Vagina (tissue), 2 donors: ENCODE results near the gene PPFIBP2. TPM values are rescaled to one million over a fixed set of nuclear protein-coding genes. Genes with fewer than 3 reads are reported as not detected.
"Not testable (repeated sequence)": the region's sequence is repeated elsewhere in the genome, so short reads cannot be mapped to it uniquely, and the experiment has no call there.

Experiments
- DNase-seq, 2 donors: peaks; one replicate each; pipeline ENCODE4 v3.0.0-alpha.2; 2017; ENCODE audit errors: extremely low spot score in 2 of 2
- H3K27ac ChIP-seq: fragments of 200-600 bp; sonication (generic); one replicate; pipeline ENCODE4 v1.5.1; 2019
- H3K27me3 ChIP-seq: fragments of 200-600 bp; sonication (generic); one replicate; pipeline ENCODE4 v1.5.1; 2019
- H3K36me3 ChIP-seq, 2 donors: fragments of 200-600 bp; sonication (generic); one replicate each; pipeline ENCODE4 v1.5.1; 2017 to 2019
- H3K4me1 ChIP-seq: fragments of 200-600 bp; sonication (generic); one replicate; pipeline ENCODE4 v1.5.1; 2019
- H3K4me3 ChIP-seq, 2 donors: fragments of 200-600 bp; sonication (generic); 1 replicate in 1 of 2; 2 replicates in 1 of 2; pipeline ENCODE4 v1.5.1; 2016 to 2019
- H3K9me3 ChIP-seq: fragments of 200-600 bp; sonication (generic); one replicate; pipeline ENCODE4 v1.5.1; 2019
- POLR2A ChIP-seq, 2 donors: fragments of 450-650 bp; IDR thresholded peaks; one replicate each; pipeline ENCODE4 v1.6.1; 2017; ENCODE audit warnings: antibody characterized with exemption in 2 of 2, mild to moderate bottlenecking in 2 of 2, moderate library complexity in 2 of 2
- POLR2AphosphoS5 ChIP-seq, 2 donors: sonication (generic); formaldehyde crosslinking; IDR thresholded peaks; one replicate each; pipeline ENCODE4 v1.9.0; 2017; ENCODE audit warnings: antibody characterized with exemption in 2 of 2, mild to moderate bottlenecking in 2 of 2, low read depth in 1 of 2; ENCODE audit not compliant: insufficient read depth in 1 of 2
- intact Hi-C: fragments of 100-400 bp; cut with DNase I; formaldehyde crosslinking; loops from one replicate; pipeline ENCODE4 v1.15.1; 2023
- total RNA-seq: library from RNA; depleted of rRNA; stranded (reverse); fragments of >200 nt; gene quantifications from one replicate; pipeline ENCODE4 v1.2.3, GENCODE V29; 2016
- TF ChIP-seq, protein P1 (sequence below), 3 experiments: fragments of 450-650 bp in 2 of 3; fragments of 200-600 bp in 1 of 3; sonication (generic) in 1 of 3; IDR thresholded peaks; one replicate each; pipeline ENCODE4 v1.5.1; 2017 to 2019; ENCODE audit warnings: antibody characterized with exemption in 3 of 3, mild to moderate bottlenecking in 2 of 3, moderate library complexity in 2 of 3

The PPFIBP2 gene
- total RNA-seq, 1 donor from 2014 or later: 48.1 TPM

DNA sequence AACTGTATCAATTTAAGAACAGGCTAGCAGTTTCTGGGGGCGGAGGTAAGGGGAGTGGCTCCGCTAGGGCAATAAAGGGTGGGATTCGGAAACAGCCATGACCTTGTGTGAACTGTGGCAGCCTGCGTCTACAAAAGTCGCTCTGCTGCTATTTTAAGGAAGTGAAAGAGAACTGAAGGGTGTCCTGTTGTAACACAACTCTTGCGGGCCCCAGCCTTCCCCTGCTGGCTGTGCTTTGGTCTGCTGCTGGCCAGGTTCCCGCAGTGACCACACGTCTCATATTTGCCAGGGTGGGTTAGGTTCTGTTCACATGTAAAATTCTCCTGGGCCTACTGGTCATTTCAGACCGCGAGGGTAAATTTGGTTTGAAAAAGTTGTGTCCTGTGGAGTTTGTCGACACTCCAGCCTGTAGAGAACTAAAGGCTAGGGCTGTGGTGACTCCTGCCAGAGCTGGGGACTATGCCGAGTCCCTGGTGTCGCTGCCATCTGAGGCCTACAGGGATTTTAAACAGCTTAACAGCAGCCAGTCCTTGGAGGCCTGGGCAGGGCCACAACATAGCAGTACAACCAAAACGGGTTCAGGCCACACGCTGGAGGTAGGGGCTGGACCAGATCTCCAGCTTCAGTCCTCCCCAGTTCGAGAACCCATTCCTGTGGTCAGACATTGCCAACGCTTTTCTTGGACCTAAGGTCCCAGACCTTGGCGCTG is 1.1 kb upstream of the PPFIBP2 start:
- Histone ChIP-seq H3K27me3 (no peaks in the 10 kb centered on the region), H3K36me3 (no peaks in the 10 kb centered on the region), H3K4me1 (peaks cover 41% of the 10 kb centered on the region), H3K4me3 (peak overlapping the region; percentile 65 to 95), H3K9me3 (no peaks in the 10 kb centered on the region), H3K27ac (peak overlapping the region; percentile 93)
- no peak for DNase-seq
- intact Hi-C loops: no loop called here
- TF ChIP-seq POLR2AphosphoS5 (IDR thresholded peaks at IDR 0.05; ENCODE audit: insufficient read depth in 1 of 2, low read depth in 1 of 2): no peak
- no peak for TF ChIP-seq POLR2A (IDR thresholded peaks at IDR 0.05)
- TF ChIP-seq, protein P1, sequence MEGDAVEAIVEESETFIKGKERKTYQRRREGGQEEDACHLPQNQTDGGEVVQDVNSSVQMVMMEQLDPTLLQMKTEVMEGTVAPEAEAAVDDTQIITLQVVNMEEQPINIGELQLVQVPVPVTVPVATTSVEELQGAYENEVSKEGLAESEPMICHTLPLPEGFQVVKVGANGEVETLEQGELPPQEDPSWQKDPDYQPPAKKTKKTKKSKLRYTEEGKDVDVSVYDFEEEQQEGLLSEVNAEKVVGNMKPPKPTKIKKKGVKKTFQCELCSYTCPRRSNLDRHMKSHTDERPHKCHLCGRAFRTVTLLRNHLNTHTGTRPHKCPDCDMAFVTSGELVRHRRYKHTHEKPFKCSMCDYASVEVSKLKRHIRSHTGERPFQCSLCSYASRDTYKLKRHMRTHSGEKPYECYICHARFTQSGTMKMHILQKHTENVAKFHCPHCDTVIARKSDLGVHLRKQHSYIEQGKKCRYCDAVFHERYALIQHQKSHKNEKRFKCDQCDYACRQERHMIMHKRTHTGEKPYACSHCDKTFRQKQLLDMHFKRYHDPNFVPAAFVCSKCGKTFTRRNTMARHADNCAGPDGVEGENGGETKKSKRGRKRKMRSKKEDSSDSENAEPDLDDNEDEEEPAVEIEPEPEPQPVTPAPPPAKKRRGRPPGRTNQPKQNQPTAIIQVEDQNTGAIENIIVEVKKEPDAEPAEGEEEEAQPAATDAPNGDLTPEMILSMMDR (IDR thresholded peaks at IDR 0.05): no peak

DNA sequence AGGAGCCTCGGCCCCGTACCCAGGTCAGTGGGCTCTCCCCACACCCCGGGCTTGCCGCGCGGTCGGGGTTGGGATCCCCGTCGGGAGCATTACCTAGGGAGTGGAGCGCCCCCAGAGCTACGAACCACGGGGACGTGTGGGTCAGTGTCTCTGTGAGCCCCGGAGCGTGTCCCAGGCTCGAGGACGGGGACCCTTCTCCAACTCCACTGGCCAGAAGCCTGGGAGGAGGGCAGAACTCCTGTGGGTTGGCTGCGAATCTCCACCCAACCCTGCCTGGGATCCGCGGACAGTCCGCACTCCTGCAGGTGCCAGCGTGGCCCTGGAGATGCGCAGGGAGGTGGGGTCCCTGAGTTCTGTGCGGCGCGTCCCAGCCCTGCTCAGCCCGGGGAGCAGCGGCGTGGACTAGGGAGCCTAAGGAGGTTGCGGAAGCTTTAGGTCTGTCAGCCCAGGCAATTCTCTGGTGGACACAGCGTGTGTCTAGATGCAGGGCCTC is 346 bp downstream of the PPFIBP2 start:
- TF ChIP-seq, protein P1 (IDR thresholded peaks at IDR 0.05): no peak
- peak in 1 of 2 donors; percentile 16 for TF ChIP-seq POLR2AphosphoS5 (IDR thresholded peaks at IDR 0.05; ENCODE audit: insufficient read depth in 1 of 2, low read depth in 1 of 2)
- TF ChIP-seq POLR2A (IDR thresholded peaks at IDR 0.05): no peak
- Histone ChIP-seq H3K4me3 (peak overlapping the region; percentile 65 to 95), H3K27ac (peak overlapping the region; percentile 93), H3K27me3 (no peaks in the 10 kb centered on the region), H3K36me3 (no peaks in the 10 kb centered on the region), H3K9me3 (no peaks in the 10 kb centered on the region), H3K4me1 (peaks cover 41% of the 10 kb centered on the region)
- intact Hi-C loops: no loop called here
- DNase-seq: no peak

DNA sequence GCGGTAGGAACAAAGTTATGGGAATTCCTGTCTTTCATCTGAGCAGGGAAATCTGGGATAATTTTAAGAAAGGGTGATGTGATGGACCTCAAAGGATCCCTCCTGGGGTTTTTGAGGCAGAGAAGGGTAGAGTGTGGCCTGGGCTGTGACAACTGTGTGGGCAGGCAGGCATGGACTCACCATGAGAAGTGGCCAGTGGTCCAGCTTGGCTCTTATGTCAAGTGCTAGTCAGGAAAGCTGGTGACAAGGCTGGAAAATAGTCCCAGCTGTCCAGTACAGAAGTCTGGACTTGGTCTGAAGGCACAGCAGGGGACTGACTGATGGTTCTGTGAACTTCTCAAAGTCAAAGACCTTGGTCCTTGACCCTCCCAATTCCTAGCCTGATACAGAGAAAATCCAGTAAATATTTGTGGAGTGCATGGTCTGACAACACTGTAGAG is 1.7 kb downstream of the PPFIBP2 start:
- DNase-seq: no peak
- Histone ChIP-seq H3K27ac (no peak overlapping the region), H3K36me3 (no peaks in the 10 kb centered on the region), H3K9me3 (no peaks in the 10 kb centered on the region), H3K4me1 (peaks cover 42% of the 10 kb centered on the region), H3K4me3 (no peak overlapping the region), H3K27me3 (no peaks in the 10 kb centered on the region)
- intact Hi-C loops: no loop called here
- TF ChIP-seq POLR2AphosphoS5 (IDR thresholded peaks at IDR 0.05; ENCODE audit: insufficient read depth in 1 of 2, low read depth in 1 of 2) (no peak), POLR2A (IDR thresholded peaks at IDR 0.05) (no peak)
- TF ChIP-seq, protein P1 (IDR thresholded peaks at IDR 0.05): no peak

DNA sequence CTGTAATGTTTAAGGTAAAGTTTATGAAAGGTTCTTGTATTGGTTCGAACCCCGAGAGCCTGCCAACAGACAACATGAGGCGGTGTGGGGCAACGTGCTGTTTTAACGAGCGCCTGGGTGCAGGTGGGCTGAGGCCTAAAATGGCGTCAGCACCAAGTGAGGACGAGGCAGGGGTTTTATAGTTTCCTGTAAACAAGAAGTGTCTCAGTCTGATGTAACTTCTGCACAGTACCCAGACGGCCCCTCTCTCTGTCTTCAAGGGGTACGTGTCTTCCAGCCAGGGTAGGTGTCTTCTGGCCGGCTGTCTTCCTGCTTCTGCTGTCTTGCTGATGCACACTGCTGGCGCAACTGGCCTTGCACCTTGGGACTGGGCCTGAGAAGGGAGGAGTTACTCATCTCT is 2.7 kb downstream of the PPFIBP2 start:
- H3K36me3 ChIP-seq: no peaks in the 10 kb centered on the region
- DNase-seq: no peak
- H3K27me3 ChIP-seq: no peaks in the 10 kb centered on the region
- no peak overlapping the region for H3K27ac ChIP-seq
- TF ChIP-seq POLR2A (IDR thresholded peaks at IDR 0.05): no peak
- TF ChIP-seq, protein P1 (IDR thresholded peaks at IDR 0.05): no peak
- no peak for TF ChIP-seq POLR2AphosphoS5 (IDR thresholded peaks at IDR 0.05; ENCODE audit: insufficient read depth in 1 of 2, low read depth in 1 of 2)
- no peaks in the 10 kb centered on the region for H3K9me3 ChIP-seq
- intact Hi-C loops: no loop called here
- H3K4me1 ChIP-seq: peaks cover 41% of the 10 kb centered on the region
- H3K4me3 ChIP-seq: no peak overlapping the region

DNA sequence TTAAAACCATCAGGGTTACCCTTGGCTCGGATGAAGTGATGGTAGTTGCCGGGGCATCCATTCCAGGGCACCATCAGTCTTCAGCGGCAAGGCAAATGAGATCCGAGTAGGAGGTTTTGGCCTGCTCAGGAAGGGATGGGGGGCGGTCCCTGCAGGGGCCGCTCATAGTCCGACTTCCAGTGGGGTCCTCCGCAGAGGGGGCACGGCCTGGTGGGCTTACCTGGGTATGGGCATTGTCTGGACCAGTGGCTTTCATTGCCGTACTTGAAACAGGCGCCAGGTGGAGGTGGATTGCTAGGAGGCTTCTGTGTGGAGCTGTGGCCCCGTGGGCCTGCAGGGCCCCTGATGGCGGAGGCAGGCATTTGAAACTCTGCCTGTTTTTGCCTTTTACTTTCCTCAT is 3.9 kb downstream of the PPFIBP2 start:
- H3K4me3 ChIP-seq, H3K36me3 ChIP-seq, H3K27me3 ChIP-seq, H3K27ac ChIP-seq, intact Hi-C loops, DNase-seq, H3K9me3 ChIP-seq: not testable (repeated sequence)
- peaks cover 28% of the 10 kb centered on the region for H3K4me1 ChIP-seq
